Measurements from ENCODE around the gene KCNQ1.

The KCNQ1 gene

DNA sequence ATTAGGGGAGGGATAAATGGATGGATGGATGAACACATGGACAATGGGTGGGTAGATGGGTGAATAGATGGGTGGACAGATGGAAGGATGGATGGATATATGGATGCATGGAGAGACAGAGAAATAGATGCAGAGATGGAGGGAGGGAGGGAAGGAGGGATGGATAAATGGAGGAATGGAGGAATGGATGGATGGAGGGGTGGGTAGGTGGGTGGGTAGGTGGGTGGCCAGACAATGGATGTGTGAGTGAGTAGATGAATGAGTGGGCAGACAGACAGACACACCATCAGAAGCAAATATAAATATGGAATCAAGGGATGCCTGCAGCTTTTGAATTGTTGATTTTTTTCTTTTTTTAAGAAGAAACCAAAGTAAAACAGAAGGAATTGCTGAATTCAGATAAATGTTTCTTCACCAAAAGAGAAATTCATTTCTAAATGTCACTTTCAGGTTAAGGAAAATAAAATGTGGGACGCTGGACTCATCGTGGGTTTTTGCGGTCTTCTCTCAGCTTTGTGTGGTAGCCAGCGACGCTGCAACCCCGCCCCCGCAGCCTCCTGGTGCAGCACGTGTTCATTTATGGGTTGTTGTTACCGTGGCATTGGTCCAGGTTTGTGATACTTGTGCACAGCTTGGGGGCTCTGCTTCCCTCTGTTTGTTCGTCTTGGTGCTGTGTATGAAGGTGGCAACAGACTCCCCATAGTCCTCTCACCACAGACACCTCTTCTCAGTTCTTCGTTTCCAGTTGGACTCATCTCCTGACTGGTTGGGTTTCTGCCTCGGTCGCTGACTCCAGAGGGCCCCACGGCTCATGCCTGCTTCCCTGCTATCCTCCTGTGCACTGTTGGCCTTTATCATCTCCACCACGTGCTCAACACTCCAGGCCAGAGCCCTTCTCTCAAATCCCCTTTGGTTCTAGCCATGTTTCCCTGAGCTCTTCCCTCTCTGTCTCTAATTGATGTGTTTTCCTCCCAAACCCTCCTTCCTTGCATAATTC lies 364.3 kb downstream of the KCNQ1 start:
- H3K27ac ChIP-seq = no peak overlapping the region
- TF ChIP-seq CTCF (conservative IDR thresholded peaks at IDR 0.05) = no peak

DNA sequence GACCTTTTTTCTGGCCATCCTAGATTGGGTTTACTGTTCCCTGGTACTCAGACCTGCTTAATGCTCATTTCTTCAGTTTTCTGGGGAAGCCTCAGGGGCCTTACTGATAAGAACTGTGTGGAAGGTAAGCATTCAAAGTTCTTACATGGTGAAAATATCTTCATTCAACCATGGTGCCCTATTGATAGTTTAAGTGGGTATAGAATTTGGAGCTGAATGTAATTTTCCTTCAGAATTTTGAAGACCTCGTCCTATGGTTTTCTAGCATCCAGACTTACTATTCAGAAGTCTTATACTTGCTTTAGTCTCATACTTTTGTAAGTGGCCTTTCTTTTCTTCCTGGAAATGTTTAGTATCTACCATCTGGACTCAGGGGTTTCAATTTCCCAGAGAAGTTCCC lies 365.0 kb downstream of the KCNQ1 start:
- TF ChIP-seq CTCF (conservative IDR thresholded peaks at IDR 0.05) = no peak
- no peak overlapping the region for H3K27ac ChIP-seq

DNA sequence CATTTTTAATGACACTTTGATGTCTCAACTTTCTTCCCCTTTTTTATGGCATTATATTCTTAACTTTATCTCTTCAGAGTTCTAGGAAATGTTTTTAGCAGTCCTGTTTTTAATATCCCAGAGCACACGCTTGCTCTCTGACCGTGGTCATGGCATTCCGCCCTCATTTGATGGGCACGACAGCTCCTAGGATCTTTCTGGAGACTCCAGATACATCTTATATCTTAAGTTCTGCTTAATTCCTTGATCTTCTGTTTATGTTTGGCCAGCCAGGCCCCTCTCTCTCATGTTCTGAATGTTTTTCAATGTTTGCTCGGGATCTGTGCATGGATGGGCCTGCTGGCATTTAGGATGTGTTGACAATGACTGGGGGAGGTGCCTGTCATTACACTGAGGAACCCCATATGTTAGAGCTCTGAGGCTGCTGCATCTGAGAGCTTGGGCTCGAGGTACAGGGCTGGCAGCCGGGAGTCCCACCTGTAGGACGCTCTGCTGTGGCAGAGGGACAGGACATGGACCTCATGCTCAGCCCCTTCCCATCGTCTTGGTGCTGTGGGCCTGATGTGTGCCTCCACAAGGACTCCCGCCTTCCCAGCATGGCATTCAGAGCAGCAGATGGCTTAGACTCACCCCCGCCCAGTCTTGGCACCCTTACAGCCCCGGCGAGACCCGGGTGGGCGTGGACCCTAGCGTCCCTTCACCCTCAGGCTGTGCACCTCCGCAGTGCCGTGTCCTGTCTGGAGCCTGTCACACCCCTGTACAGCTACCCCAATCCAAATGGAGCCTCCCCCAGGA lies 365.8 kb downstream of the KCNQ1 start:
- H3K27ac ChIP-seq = no peak overlapping the region
- no peak for TF ChIP-seq CTCF (conservative IDR thresholded peaks at IDR 0.05)

DNA sequence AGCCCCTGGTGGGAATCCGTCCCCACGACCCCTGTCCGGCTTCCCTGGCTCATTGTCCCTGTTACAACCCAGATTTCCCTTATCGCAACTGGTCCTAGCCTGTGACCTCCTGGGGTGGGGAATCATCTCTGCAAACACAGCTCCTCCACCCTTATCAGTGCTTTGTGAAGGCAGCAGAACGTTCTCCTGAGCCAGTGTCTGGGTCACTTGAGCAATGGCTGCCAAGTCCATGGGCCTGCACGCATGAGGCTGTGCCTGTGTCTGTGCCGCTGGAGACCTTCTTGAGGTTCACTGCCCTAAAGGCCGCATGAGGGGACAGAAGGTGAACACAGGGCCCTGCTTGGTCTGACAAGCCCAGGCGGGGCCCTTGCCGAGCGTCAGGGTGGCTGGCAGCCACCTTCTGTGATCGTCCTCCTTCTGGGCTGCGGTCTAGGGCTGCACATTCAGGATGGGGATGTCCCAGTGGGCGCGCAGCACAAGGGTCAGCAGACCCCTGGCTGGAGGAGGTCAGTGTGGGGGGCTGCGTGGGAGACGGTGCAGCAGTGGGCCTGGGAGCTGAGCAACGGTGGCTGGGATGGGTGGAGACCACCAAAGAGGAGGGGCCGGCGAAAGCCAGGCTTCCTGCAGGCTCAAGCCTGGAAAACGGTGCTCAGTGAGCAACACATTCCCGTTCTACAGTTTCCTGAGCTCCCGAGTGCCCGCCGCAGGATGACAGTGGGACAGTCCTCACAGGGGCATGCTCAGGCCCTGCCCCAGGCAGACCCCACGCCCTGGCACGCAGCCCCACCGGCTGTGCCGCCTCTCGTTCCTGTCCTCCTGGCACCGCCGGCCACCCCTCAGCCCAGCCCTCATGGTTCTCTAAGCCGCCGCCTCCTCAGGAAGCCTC lies 366.6 kb downstream of the KCNQ1 start:
- H3K27ac ChIP-seq = no peak overlapping the region
- TF ChIP-seq CTCF (conservative IDR thresholded peaks at IDR 0.05) = no peak

DNA sequence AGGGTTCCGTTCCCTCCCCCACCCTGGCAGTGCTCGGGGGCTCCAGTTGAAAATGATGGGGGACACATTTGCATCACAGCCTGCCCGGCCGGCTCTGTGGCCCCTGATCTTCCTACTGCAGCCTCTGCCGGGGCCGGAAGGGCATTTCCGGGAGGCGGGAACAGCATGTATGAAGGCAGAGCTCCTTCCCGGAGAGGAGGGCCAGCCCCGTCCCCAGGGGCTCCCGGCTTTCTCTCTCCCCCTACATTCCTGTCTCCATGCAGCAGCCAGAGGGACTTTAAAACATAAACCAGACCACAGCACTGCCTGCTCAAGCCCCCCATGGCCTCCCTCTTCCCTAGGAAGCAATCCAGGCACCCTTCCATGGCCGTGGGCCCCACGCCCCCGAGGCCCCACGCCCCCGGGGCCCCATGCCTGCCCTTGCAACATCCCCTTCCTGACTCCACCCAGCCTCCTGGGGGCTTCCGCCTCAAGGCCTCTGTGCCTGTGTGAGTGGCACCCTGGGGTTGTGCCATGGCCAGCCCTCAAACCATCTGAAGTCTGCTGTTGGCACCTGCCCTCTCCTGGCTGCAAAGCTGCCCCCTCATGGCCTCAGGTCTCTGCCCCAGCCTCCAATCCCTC lies 367.7 kb downstream of the KCNQ1 start:
- no peak overlapping the region for H3K27ac ChIP-seq
- no peak for TF ChIP-seq CTCF (conservative IDR thresholded peaks at IDR 0.05)

DNA sequence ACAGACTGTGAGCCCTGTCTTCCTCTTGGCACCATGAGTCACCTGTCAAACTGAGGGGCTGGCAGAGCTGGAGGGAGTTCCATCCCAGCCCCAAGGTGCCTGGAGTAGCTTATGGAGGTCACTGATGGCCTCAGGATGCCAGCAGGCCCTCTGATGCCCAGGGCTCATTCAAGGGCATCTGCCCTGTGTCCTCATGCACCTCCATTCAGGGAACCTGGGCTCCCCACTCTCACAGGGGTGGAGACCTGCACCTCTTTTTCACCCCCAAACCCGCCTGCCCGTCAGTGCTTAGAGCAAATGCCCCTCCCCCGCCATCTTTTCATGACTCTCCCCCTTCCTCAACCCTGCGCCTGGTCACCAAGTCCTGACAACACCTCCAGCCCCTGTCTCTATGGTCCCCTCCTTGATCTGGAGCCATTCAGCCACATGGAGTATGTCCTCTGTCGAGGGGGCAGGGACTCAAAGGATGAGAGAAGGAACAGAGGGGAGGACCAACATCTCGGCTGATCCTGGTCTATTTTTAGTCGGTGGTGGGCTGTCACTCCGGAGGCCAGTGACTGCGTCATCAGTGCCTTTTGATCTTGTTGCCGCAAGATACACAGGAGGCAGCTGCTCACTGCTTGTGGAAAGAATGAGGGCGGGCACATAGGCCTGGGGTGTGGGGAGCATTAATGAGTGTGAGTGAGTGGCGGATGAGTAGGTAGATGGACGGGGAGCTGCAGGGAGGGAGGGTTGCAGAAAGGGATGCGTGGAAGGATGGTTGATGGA lies 368.5 kb downstream of the KCNQ1 start:
- no peak overlapping the region for H3K27ac ChIP-seq
- no peak for TF ChIP-seq CTCF (conservative IDR thresholded peaks at IDR 0.05)

All from VCaP (cell line).